Duodenal mucosa (tissue), 2 donors: Measurements from ENCODE around the gene C1orf52.

ENCODE experiments used
- H3K27ac ChIP-seq: one replicate; pipeline ENCODE4 v1.7.0; 2013; ENCODE audit warnings: low read depth, low read length
- H3K27me3 ChIP-seq, 2 donors: one replicate each; pipeline ENCODE4 v1.7.0; 2013; ENCODE audit warnings: low read length in 2 of 2, control low read depth in 1 of 2; ENCODE audit not compliant: insufficient read depth in 2 of 2, control insufficient read depth in 1 of 2
- H3K36me3 ChIP-seq, 2 donors: one replicate each; pipeline ENCODE4 v1.7.0; 2013; ENCODE audit warnings: low read length in 2 of 2, control low read depth in 1 of 2; ENCODE audit not compliant: insufficient read depth in 2 of 2, control insufficient read depth in 1 of 2
- H3K4me1 ChIP-seq, 2 donors: one replicate each; pipeline ENCODE4 v1.7.0; 2013; ENCODE audit warnings: low read length in 2 of 2, control low read depth in 1 of 2; ENCODE audit not compliant: insufficient read depth in 2 of 2, control insufficient read depth in 1 of 2
- H3K4me3 ChIP-seq, 2 donors: one replicate each; pipeline ENCODE4 v1.7.0; 2013; ENCODE audit warnings: low read length in 2 of 2, low read depth in 1 of 2
- H3K9ac ChIP-seq, 2 donors: one replicate each; pipeline ENCODE4 v1.7.0; 2013; ENCODE audit warnings: low read length in 2 of 2, low read depth in 1 of 2
- H3K9me3 ChIP-seq, 2 donors: one replicate each; pipeline ENCODE4 v1.7.0; 2013; ENCODE audit warnings: low read length in 2 of 2, control low read depth in 1 of 2; ENCODE audit not compliant: control insufficient read depth in 1 of 2

The C1orf52 gene

GRCh38 chr1:85240174-85240601, 19.3 kb downstream of the C1orf52 start:
- Histone ChIP-seq H3K36me3 (no peaks in the 10 kb centered on the region), H3K4me1 (no peaks in the 10 kb centered on the region), H3K9ac (no peak overlapping the region), H3K27me3 (no peaks in the 10 kb centered on the region), H3K27ac (no peak overlapping the region), H3K4me3 (no peak overlapping the region), H3K9me3 (no peaks in the 10 kb centered on the region)

- H3K4me1 ChIP-seq = no peaks in the 10 kb centered on the region
- no peak overlapping the region for H3K4me3 ChIP-seq
- H3K9me3 ChIP-seq = no peaks in the 10 kb centered on the region
- no peak overlapping the region for H3K27ac ChIP-seq
- no peak overlapping the region for H3K9ac ChIP-seq
- no peaks in the 10 kb centered on the region for H3K27me3 ChIP-seq
- no peaks in the 10 kb centered on the region for H3K36me3 ChIP-seq
These were observed 21.8 kb downstream of the C1orf52 start for GRCh38 chr1:85237613-85238012.

- Histone ChIP-seq H3K27me3 (no peaks in the 10 kb centered on the region), H3K9me3 (no peaks in the 10 kb centered on the region), H3K4me1 (peaks cover 3 to 10% of the 10 kb centered on the region in 2 donors), H3K36me3 (no peaks in the 10 kb centered on the region), H3K4me3 (no peak overlapping the region), H3K9ac (no peak overlapping the region), H3K27ac (no peak overlapping the region)
These were observed 29.0 kb downstream of the C1orf52 start for GRCh38 chr1:85230305-85230977.

- Histone ChIP-seq H3K27ac (no peak overlapping the region), H3K9me3 (no peaks in the 10 kb centered on the region), H3K27me3 (no peaks in the 10 kb centered on the region), H3K36me3 (no peaks in the 10 kb centered on the region), H3K4me1 (peaks cover 10 to 18% of the 10 kb centered on the region in 2 donors), H3K4me3 (no peak overlapping the region), H3K9ac (no peak overlapping the region)
These were observed 29.8 kb downstream of the C1orf52 start for GRCh38 chr1:85229574-85230097.

- H3K27ac ChIP-seq = no peak overlapping the region
- H3K36me3 ChIP-seq = no peaks in the 10 kb centered on the region
- peaks cover 17 to 24% of the 10 kb centered on the region in 2 donors for H3K4me1 ChIP-seq
- no peaks in the 10 kb centered on the region for H3K27me3 ChIP-seq
- no peak overlapping the region for H3K4me3 ChIP-seq
- H3K9ac ChIP-seq = no peak overlapping the region
- H3K9me3 ChIP-seq = no peaks in the 10 kb centered on the region
These were observed 30.5 kb downstream of the C1orf52 start for GRCh38 chr1:85228972-85229371.

GRCh38 chr1:85225624-85226380, 33.7 kb downstream of the C1orf52 start:
- Histone ChIP-seq H3K9ac (no peak overlapping the region), H3K27me3 (no peaks in the 10 kb centered on the region), H3K36me3 (no peaks in the 10 kb centered on the region), H3K27ac (no peak overlapping the region), H3K4me1 (peaks cover 20 to 25% of the 10 kb centered on the region in 2 donors), H3K9me3 (no peaks in the 10 kb centered on the region), H3K4me3 (no peak overlapping the region)

GRCh38 chr1:85224734-85225623, 34.5 kb downstream of the C1orf52 start:
- Histone ChIP-seq H3K27me3 (no peaks in the 10 kb centered on the region), H3K4me3 (no peak overlapping the region), H3K9me3 (no peaks in the 10 kb centered on the region), H3K36me3 (no peaks in the 10 kb centered on the region), H3K27ac (no peak overlapping the region), H3K9ac (no peak overlapping the region), H3K4me1 (peaks cover 20 to 25% of the 10 kb centered on the region in 2 donors)

GRCh38 chr1:85224295-85224694, 35.2 kb downstream of the C1orf52 start:
- Histone ChIP-seq H3K27me3 (no peaks in the 10 kb centered on the region), H3K9me3 (no peaks in the 10 kb centered on the region), H3K4me1 (peaks cover 20 to 25% of the 10 kb centered on the region in 2 donors), H3K4me3 (no peak overlapping the region), H3K27ac (no peak overlapping the region), H3K9ac (no peak overlapping the region), H3K36me3 (no peaks in the 10 kb centered on the region)

- Histone ChIP-seq H3K9me3 (no peaks in the 10 kb centered on the region), H3K9ac (no peak overlapping the region), H3K4me1 (peaks cover 20 to 25% of the 10 kb centered on the region in 2 donors), H3K4me3 (no peak overlapping the region), H3K36me3 (no peaks in the 10 kb centered on the region), H3K27me3 (no peaks in the 10 kb centered on the region), H3K27ac (no peak overlapping the region)
These were observed 36.1 kb downstream of the C1orf52 start for GRCh38 chr1:85223334-85223733.
